Stimulated activated CD4-positive, alpha-beta T cell treated with anti-CD3 and anti-CD28 coated beads, Interleukin-4, amount 100 ng/mL, for 4 hours (primary cell): ENCODE measurements around the gene GRB14.
"Not testable (repeated sequence)": the region's sequence is repeated elsewhere in the genome, so short reads cannot be mapped to it uniquely, and the experiment has no call there.

Source experiments
- DNase-seq, 2 experiments: peaks; one replicate each; pipeline ENCODE4 v3.0.0-alpha.2; 2020

The GRB14 gene

GRCh38 chr2:164479460-164479859, 141.8 kb downstream of the GRB14 start:
- no peak for DNase-seq

GRCh38 chr2:164478205-164478604, 143.1 kb downstream of the GRB14 start:
- no peak for DNase-seq

- no peak for DNase-seq
These were observed 146.4 kb downstream of the GRB14 start for GRCh38 chr2:164474873-164475272.

GRCh38 chr2:164473021-164473420, 148.3 kb downstream of the GRB14 start:
- no peak for DNase-seq

GRCh38 chr2:164465047-164465446, 156.2 kb downstream of the GRB14 start:
- not testable (repeated sequence) for DNase-seq

GRCh38 chr2:164464376-164464775, 156.9 kb downstream of the GRB14 start:
- DNase-seq: no peak

GRCh38 chr2:164458792-164459191, 162.5 kb downstream of the GRB14 start:
- DNase-seq: no peak

- DNase-seq: no peak
These were observed 164.0 kb downstream of the GRB14 start for GRCh38 chr2:164457271-164457670.

GRCh38 chr2:164456619-164457018, 164.7 kb downstream of the GRB14 start:
- no peak for DNase-seq

- no peak for DNase-seq
These were observed 167.5 kb downstream of the GRB14 start for GRCh38 chr2:164453656-164454305.

- no peak for DNase-seq
These were observed 171.0 kb downstream of the GRB14 start for GRCh38 chr2:164450278-164450677.

- DNase-seq: no peak
These were observed 171.6 kb downstream of the GRB14 start for GRCh38 chr2:164449706-164450105.

- DNase-seq: no peak
These were observed 173.6 kb downstream of the GRB14 start for GRCh38 chr2:164447660-164448059.
